HG03159 (cell line): ENCODE data around the gene TBX2.

Experiments
- ATAC-seq: cut with Tn5 transposase; IDR thresholded peaks from one replicate; pipeline ENCODE4 v1.9.1; 2021; ENCODE audit warnings: mild to moderate bottlenecking, moderate library complexity; ENCODE audit not compliant: unreplicated experiment

Gene TBX2

DNA sequence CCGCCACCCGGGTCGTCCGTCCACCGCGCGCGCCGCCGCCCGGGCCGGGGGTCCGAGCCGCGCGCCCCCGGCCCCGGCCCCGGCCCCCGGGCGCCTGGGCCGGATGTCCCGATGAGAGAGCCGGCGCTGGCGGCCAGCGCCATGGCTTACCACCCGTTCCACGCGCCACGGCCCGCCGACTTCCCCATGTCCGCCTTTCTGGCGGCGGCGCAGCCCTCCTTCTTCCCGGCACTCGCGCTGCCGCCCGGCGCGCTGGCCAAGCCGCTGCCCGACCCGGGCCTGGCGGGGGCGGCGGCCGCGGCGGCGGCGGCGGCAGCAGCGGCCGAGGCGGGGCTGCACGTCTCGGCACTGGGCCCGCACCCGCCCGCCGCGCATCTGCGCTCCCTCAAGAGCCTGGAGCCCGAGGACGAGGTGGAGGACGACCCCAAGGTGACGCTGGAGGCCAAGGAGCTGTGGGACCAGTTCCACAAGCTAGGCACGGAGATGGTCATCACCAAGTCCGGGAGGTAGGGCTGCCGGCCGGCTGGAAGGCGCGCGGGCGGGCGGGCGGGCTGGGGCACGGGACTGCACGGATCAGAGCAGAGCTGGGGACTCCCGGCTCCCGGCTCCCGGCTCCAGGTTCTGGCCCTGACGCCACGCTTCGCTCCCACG, 548 bp downstream of the TBX2 start:
- ATAC-seq = no peak

DNA sequence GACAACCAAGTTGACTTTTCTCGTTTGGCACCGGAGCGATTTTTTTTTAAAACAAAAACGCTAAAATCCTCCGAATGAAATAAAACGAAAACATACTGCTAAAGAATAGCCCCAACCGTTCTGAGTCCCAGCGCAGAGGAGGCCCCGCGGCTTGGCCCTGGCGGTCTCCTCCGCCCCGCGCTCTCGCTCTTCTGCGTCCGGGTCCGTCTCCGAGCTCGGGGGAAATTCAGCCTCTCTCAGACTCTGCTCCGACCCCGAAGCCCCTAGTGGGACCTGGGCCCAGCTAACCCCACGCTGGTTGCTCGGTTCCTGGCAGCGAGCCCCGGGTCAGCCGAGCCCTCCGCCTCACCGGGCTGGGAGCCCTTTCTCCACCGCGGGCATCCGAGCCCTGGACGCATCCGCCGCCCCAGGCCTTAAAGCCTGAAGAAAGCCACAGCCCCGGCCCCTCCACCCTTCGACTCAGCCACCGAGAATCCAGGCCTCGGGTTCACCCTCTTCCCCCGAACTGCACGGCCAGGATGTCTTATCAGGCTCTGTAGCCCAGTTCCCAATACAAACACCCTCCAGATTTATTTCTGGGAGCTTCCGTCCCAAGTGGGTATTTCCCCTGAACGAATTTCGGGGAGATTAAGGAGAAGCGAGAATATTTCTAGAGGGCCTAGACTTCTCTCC, 1.2 kb downstream of the TBX2 start:
- ATAC-seq = no peak

DNA sequence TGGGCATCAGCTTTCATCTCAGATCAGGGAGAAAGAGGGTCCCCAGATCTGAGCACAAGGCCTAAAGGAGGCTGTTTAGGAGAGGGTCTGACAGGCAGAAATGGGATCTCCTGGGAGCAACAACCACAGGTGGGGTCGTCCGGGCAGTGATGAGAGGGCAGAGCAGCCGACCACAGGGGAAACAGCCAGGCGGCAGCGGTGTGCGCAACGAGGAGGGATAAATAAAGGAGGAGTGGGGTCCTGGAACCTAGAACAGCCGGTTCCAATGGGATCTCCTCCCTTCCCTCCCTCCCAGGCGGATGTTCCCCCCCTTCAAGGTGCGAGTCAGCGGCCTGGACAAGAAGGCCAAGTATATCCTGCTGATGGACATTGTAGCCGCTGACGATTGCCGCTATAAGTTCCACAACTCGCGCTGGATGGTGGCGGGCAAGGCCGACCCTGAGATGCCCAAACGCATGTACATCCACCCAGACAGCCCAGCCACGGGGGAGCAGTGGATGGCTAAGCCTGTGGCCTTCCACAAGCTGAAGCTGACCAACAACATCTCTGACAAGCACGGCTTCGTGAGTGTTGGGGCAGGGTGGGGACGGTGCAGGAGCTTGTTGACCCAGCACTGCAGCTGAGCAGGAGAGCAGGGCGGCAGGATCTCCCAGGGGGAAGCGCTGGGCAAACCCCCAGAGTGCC, 1.9 kb downstream of the TBX2 start:
- ATAC-seq = no peak

- no peak for ATAC-seq
Observed at GRCh38 chr17:61402073-61402541, 2.5 kb downstream of the TBX2 start.

DNA sequence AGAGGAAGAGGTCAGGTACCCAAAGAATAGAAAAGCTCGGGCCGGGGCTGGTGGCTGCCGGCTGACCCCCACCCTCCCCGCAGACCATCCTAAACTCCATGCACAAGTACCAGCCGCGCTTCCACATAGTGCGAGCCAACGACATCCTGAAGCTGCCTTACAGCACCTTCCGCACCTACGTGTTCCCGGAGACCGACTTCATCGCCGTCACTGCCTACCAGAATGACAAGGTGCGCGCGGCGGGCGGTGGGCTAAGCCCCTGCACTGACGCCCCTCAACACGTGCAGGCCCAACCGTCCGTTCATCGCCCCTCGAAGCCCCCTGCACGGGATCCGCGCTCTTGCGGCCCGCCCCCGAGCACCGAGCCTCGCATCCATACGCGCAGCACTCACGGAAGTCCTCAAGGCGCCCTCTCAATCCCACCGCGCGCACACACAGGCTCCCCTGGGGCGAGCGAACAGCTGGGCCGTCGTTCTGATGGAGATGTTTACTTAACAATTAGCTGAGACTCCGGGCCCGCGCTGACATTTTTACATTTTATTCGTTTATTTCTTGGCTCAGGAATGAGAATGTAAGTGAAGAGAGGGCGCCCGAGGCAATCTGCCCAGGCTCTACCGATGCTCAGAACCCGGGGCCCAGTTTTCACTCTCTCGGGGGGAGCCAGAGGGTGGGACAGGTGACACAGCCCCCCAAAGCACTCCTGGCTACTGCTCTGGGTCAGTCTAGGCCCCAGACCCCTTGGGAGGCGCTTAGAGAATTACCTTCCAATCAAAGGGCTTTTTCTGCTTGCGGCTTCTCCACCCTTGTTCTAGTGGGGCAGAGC, 3.5 kb downstream of the TBX2 start:
- ATAC-seq = no peak

- no peak for ATAC-seq
Observed at GRCh38 chr17:61403801-61404662, 4.4 kb downstream of the TBX2 start.

GRCh38 chr17:61404663-61404912, 4.9 kb downstream of the TBX2 start:
- no peak for ATAC-seq

GRCh38 chr17:61404913-61405685, 5.5 kb downstream of the TBX2 start:
- ATAC-seq = no peak

DNA sequence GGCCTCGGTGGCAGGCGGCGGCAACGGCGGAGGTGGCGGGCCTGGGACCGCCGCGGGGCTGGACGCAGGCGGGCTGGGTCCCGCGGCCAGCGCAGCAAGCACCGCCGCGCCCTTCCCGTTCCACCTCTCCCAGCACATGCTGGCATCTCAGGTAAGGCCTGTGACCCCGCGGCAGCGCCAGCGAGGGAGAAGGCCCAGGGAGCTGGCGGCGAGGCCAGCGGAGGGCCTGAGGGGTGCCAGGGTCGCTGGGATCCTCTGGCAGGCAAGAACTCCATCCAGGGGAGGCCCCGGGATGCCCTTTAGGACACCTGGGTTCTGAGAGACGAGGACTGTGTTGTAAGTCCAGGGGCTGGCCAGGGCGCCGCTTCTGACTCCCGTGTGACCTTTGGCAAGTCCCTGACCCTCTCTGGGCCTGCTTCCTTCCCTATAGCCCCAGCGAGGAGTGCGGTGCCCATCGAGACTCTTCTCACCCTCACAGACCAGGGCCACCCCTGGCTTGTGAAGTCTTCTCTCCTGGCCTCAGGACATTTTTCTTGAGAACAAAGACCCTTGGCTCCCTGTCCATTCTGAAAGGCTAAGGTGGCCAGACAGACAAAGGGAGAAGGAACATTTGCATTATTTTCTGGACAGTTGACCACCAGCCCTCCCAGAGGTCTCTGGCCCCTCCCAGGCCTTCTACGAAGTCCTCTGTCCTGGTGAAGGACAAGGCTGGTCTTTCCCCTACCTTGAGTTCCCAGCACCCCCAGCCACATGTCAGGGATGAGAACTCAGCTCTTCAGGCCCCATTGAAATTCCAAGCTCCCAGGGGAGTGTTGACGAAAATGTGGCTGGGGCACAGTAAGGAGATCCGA, 6.3 kb downstream of the TBX2 start:
- no peak for ATAC-seq

DNA sequence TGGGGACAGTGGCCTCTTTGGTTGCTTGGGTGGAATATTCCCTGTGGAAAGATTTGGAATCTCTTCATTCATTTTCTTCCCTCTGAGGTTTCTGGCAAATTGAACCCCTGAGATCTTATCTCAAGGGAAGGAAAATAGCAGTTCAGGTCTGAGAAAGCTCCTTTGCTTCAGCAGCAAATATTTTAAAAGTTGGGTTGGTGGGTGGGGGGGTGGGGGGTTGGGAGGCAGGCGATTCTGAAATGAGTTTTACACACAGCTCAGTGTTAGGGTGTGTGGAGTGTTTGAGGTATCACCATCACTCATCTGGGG, 6.8 kb downstream of the TBX2 start:
- ATAC-seq = no peak

DNA sequence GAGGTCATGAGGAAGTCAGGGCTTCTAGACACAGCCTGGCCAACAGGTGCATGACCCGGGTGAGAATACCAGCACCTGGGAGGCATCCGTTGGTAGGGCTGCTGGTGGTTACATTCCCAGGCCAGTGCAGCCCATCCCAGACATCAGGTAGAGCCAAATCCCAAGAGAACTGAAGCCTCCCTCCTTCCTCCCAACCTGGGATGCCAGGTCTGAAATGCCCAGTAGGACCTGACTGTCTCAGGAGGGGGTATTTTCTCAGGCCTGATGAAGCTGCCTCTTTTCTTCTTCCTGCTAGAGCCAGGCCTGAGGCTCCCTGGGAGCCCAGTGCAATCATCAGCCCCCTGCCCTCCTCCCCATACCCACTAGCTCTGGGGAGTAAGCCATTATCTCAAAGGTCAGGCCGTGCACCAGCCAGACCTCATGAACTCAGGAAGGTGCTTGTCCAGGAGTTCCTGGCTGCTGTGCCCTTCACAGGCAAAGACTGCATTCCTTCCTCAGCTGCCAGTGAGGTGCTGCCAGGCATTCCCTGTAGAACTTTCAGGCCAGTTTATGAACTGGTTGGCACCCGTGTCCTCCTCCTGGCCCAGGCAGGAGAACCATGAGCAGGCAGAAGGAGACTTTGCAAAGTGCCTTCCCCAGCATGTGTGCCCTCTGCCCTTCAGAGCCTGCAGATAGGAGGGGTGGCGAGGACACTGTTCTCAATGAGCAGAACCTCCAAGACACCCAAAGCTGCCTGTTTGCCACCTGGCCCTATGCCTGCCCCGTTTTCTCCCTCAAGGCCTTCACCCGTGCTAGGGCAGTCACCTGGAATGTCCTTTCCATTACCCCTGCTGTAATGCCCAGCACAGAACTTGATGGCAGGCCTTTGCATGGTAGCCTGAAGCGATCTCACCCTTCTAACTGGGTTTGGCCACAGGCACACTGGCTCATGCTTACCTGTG, 7.6 kb downstream of the TBX2 start:
- ATAC-seq = no peak

- ATAC-seq = no peak
Observed at GRCh38 chr17:61408151-61409041, 8.8 kb downstream of the TBX2 start.

- ATAC-seq = no peak
Observed at GRCh38 chr17:61409301-61410112, 9.9 kb downstream of the TBX2 start.

GRCh38 chr17:61410141-61411010, 10.7 kb downstream of the TBX2 start:
- no peak for ATAC-seq

- no peak for ATAC-seq
Observed at GRCh38 chr17:61411011-61411260, 11.3 kb downstream of the TBX2 start.
